ENCODE data around the gene MAPK8IP1. TPM values are rescaled to one million over a fixed set of nuclear protein-coding genes. Genes with fewer than 3 reads are reported as not detected.

The MAPK8IP1 gene
- total and polyA plus RNA-seq, 2 donors (not counting 3 experiments of a cell fraction or from before 2014, with no cell fraction given), result 4.1 to 4.8 TPM

GRCh38 chr11:45926536-45927331 lies 41.3 kb downstream of the MAPK8IP1 start:
- intact Hi-C loops (cut with micrococcal nuclease) (no loop called here), dilution Hi-C loops (cut with MboI; ENCODE audit: extremely low pct_ligation_motif_present, low sequenced_read_pairs) (no loop called here)
- ChIA-PET POLR2A (no interaction called here), CTCF (interaction anchor here (0.6 to 2.6 kb wide), 2 partner anchors 39 to 80 kb away, joined by 3 to 8 read pairs; no protein-coding TSS in a partner anchor)
- Histone ChIP-seq H3K27me3 (ENCODE audit: control insufficient read depth in 2 of 2, insufficient read depth in 2 of 2, low read length in 2 of 2) (peaks cover 10 to 25% of the 10 kb centered on the region in 2 experiments), H3K9ac (replicated peaks; ENCODE audit: extremely low read depth, insufficient read depth, low read length) (no peak overlapping the region), H3K79me2 (ENCODE audit: control insufficient read depth, insufficient read depth, low read length) (no peaks in the 10 kb centered on the region), H3K4me1 (ENCODE audit: control insufficient read depth, extremely low read depth, insufficient read depth, low read length) (no peaks in the 10 kb centered on the region), H3K36me3 (ENCODE audit: control insufficient read depth in 2 of 2, extremely low read depth in 1 of 2, insufficient read depth in 2 of 2, low read length in 2 of 2) (peaks cover 0 to 2% of the 10 kb centered on the region in 2 experiments), H3K9me3 (replicated peaks; ENCODE audit: control insufficient read depth, insufficient read depth, low read length) (no peaks in the 10 kb centered on the region), H3K27ac (ENCODE audit: insufficient read depth, low read depth, low read length) (no peak overlapping the region), H3K4me3 (replicated peaks in 1 of 3; ENCODE audit: insufficient read depth in 1 of 3, low read depth in 1 of 3, low read length in 3 of 3) (no peak overlapping the region), H4K20me1 (replicated peaks; ENCODE audit: control insufficient read depth, extremely low read depth, insufficient read depth, low read length) (no peaks in the 10 kb centered on the region), H3K4me2 (ENCODE audit: insufficient read depth, low read length) (no peak overlapping the region), H2AFZ (ENCODE audit: low read depth, low read length) (no peak overlapping the region), H3K9me1 (replicated peaks; ENCODE audit: control insufficient read depth, extremely low read depth, insufficient read depth, low read length) (no peaks in the 10 kb centered on the region)
- TF ChIP-seq POLR2A (IDR thresholded peaks at IDR 0.05; ENCODE audit: low read depth, low read length), result no peak
- no peak for FAIRE-seq
- BruUV-seq (replicated peaks), result no TSS peak
- no peak for DNase-seq (ENCODE audit: low read depth, low spot score)

DNA sequence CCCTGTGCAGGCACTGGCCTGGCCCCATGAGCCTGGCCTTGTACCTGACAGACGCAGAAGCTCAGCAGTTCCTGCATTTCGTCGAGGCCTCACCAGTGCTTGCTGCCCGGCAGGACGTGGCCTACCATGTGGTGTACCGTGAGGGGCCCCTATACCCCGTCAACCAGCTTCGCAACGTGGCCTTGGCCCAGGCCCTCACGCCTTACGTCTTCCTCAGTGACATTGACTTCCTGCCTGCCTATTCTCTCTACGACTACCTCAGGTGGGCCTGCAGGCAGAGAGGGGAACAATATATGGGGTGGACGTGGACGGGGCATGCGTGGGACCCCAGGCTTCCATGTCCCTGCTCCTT lies 41.9 kb downstream of the MAPK8IP1 start:
- no peak for FAIRE-seq
- no TSS peak for BruUV-seq (replicated peaks)
- Histone ChIP-seq H3K27me3 (ENCODE audit: control insufficient read depth in 2 of 2, insufficient read depth in 2 of 2, low read length in 2 of 2) (peaks cover 9 to 20% of the 10 kb centered on the region in 2 experiments), H4K20me1 (replicated peaks; ENCODE audit: control insufficient read depth, extremely low read depth, insufficient read depth, low read length) (no peaks in the 10 kb centered on the region), H3K79me2 (ENCODE audit: control insufficient read depth, insufficient read depth, low read length) (no peaks in the 10 kb centered on the region), H3K36me3 (ENCODE audit: control insufficient read depth in 2 of 2, extremely low read depth in 1 of 2, insufficient read depth in 2 of 2, low read length in 2 of 2) (peaks cover 0 to 6% of the 10 kb centered on the region in 2 experiments), H2AFZ (ENCODE audit: low read depth, low read length) (no peak overlapping the region), H3K9me1 (replicated peaks; ENCODE audit: control insufficient read depth, extremely low read depth, insufficient read depth, low read length) (no peaks in the 10 kb centered on the region), H3K4me3 (replicated peaks in 1 of 3; ENCODE audit: insufficient read depth in 1 of 3, low read depth in 1 of 3, low read length in 3 of 3) (no peak overlapping the region), H3K9ac (replicated peaks; ENCODE audit: extremely low read depth, insufficient read depth, low read length) (no peak overlapping the region), H3K9me3 (replicated peaks; ENCODE audit: control insufficient read depth, insufficient read depth, low read length) (no peaks in the 10 kb centered on the region), H3K4me1 (ENCODE audit: control insufficient read depth, extremely low read depth, insufficient read depth, low read length) (no peaks in the 10 kb centered on the region), H3K4me2 (ENCODE audit: insufficient read depth, low read length) (no peak overlapping the region), H3K27ac (ENCODE audit: insufficient read depth, low read depth, low read length) (no peak overlapping the region)
- ChIA-PET CTCF (interaction anchor here (0.6 kb wide), 1 partner anchor 80 kb away, joined by 3 read pairs; no protein-coding TSS in a partner anchor), POLR2A (no interaction called here)
- dilution Hi-C loops (cut with MboI; ENCODE audit: extremely low pct_ligation_motif_present, low sequenced_read_pairs) (no loop called here), intact Hi-C loops (cut with micrococcal nuclease) (no loop called here)
- no peak for TF ChIP-seq MYC (IDR thresholded peaks at IDR 0.05; ENCODE audit: low read depth, low read length)
- no peak for TF ChIP-seq POLR2AphosphoS5 (IDR thresholded peaks at IDR 0.05; ENCODE audit: insufficient read depth, low read depth, low read length)
- TF ChIP-seq, protein P1, sequence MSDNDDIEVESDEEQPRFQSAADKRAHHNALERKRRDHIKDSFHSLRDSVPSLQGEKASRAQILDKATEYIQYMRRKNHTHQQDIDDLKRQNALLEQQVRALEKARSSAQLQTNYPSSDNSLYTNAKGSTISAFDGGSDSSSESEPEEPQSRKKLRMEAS (IDR thresholded peaks at IDR 0.05; ENCODE audit: insufficient read depth, insufficient read length), result no peak
- TF ChIP-seq, protein P2, sequence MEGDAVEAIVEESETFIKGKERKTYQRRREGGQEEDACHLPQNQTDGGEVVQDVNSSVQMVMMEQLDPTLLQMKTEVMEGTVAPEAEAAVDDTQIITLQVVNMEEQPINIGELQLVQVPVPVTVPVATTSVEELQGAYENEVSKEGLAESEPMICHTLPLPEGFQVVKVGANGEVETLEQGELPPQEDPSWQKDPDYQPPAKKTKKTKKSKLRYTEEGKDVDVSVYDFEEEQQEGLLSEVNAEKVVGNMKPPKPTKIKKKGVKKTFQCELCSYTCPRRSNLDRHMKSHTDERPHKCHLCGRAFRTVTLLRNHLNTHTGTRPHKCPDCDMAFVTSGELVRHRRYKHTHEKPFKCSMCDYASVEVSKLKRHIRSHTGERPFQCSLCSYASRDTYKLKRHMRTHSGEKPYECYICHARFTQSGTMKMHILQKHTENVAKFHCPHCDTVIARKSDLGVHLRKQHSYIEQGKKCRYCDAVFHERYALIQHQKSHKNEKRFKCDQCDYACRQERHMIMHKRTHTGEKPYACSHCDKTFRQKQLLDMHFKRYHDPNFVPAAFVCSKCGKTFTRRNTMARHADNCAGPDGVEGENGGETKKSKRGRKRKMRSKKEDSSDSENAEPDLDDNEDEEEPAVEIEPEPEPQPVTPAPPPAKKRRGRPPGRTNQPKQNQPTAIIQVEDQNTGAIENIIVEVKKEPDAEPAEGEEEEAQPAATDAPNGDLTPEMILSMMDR (IDR thresholded peaks at IDR 0.05; ENCODE audit: extremely low read depth in 1 of 2, insufficient read depth in 1 of 2, low read depth in 1 of 2, low read length in 2 of 2), result no peak
- no peak for TF ChIP-seq JUN (IDR thresholded peaks at IDR 0.05; ENCODE audit: borderline replicate concordance, insufficient read depth, insufficient read length, low read depth)
- TF ChIP-seq FOS (IDR thresholded peaks at IDR 0.05; ENCODE audit: borderline replicate concordance, insufficient read depth, low read length), result no peak
- no peak for TF ChIP-seq EZH2 (IDR thresholded peaks at IDR 0.05; ENCODE audit: borderline replicate concordance, low read depth, low read length, severe bottlenecking)
- no peak for TF ChIP-seq POLR2A (IDR thresholded peaks at IDR 0.05; ENCODE audit: low read depth, low read length)
- no peak for TF ChIP-seq GATA2 (IDR thresholded peaks at IDR 0.05; ENCODE audit: insufficient read depth, insufficient read length, low read depth, low read length)
- DNase-seq (ENCODE audit: low read depth, low spot score), result no peak
